ENCODE results near the gene ZBTB8A.

Gene ZBTB8A

GRCh38 chr1:32652244-32652962 lies 113.2 kb downstream of the ZBTB8A start:
- no peak for DNase-seq (ENCODE audit: low read depth in 2 of 2)

Measured in stimulated activated CD8-positive, alpha-beta memory T cell treated with anti-CD3 and anti-CD28 coated beads, Interleukin-2, amount 100 ng/mL, for 1 hour (primary cell).